A673 (cell line): ENCODE data around the gene INO80C.

ENCODE experiments used
- CTCF ChIP-seq: fragments of 300-800, 200-600 bp; sonication (generic); conservative IDR thresholded peaks from 2 replicates; pipeline ENCODE4 v1.5.1; 2017; ENCODE audit warnings: low read depth, mild to moderate bottlenecking, antibody characterized with exemption, low read length, moderate library complexity, mixed read lengths
- EZH2 ChIP-seq: fragments of 200-600 bp; sonication (generic); IDR thresholded peaks from 2 replicates; pipeline ENCODE4 v1.6.1; 2017; ENCODE audit warnings: borderline replicate concordance, low read depth, mild to moderate bottlenecking, mixed read lengths, antibody characterized with exemption, low read length; ENCODE audit not compliant: poor library complexity, severe bottlenecking

- TF ChIP-seq CTCF: no peak
- no peak for TF ChIP-seq EZH2
These were observed 3.6 kb upstream of the INO80C start for GRCh38 chr18:35501369-35501768.
